RCC 7860 (cell line): ENCODE results near the gene TNFSF4.
"Not testable (repeated sequence)": the region's sequence is repeated elsewhere in the genome, so short reads cannot be mapped to it uniquely, and the experiment has no call there.

Source experiments
- DNase-seq: peaks from one replicate; pipeline ENCODE4 v3.0.0-alpha.2; 2015; ENCODE audit warnings: low spot score
- FAIRE-seq: peaks from 2 replicates; lab custom pipeline; 2012; peaks lifted over from hg19 to GRCh38; lab: Jason Lieb, UNC

TNFSF4 gene

GRCh38 chr1:173168941-173169340 lies 38.2 kb downstream of the TNFSF4 start:
- FAIRE-seq, result no peak

GRCh38 chr1:173164686-173165085 lies 42.4 kb downstream of the TNFSF4 start:
- DNase-seq, result no peak
- no peak for FAIRE-seq

More at GRCh38 chr1:173168941-173169340, 38.2 kb downstream of the TNFSF4 start:
- no peak for DNase-seq

GRCh38 chr1:173164178-173164577 lies 43.0 kb downstream of the TNFSF4 start:
- FAIRE-seq, result no peak

GRCh38 chr1:173163222-173163621 lies 43.9 kb downstream of the TNFSF4 start:
- DNase-seq (no peak), FAIRE-seq (no peak)

More at GRCh38 chr1:173164178-173164577, 43.0 kb downstream of the TNFSF4 start:
- no peak for DNase-seq

GRCh38 chr1:173162601-173163000 lies 44.5 kb downstream of the TNFSF4 start:
- no peak for FAIRE-seq
- DNase-seq, result no peak

GRCh38 chr1:173161510-173162221 lies 45.5 kb downstream of the TNFSF4 start:
- peak; percentile 83 for FAIRE-seq
- DNase-seq, result peak; percentile 47

GRCh38 chr1:173153964-173154363 lies 53.2 kb downstream of the TNFSF4 start:
- not testable (repeated sequence) for FAIRE-seq, DNase-seq

GRCh38 chr1:173153503-173153902 lies 53.6 kb downstream of the TNFSF4 start:
- no peak for DNase-seq
- no peak for FAIRE-seq

- DNase-seq (no peak), FAIRE-seq (no peak)
Measured at GRCh38 chr1:173152598-173152997, 54.5 kb downstream of the TNFSF4 start.

- DNase-seq, result no peak
Measured at GRCh38 chr1:173150795-173151194, 56.3 kb downstream of the TNFSF4 start.

GRCh38 chr1:173149887-173150286 lies 57.2 kb downstream of the TNFSF4 start:
- FAIRE-seq, result no peak
- DNase-seq, result no peak

More at GRCh38 chr1:173150795-173151194, 56.3 kb downstream of the TNFSF4 start:
- FAIRE-seq, result no peak

GRCh38 chr1:173148971-173149370 lies 58.2 kb downstream of the TNFSF4 start:
- FAIRE-seq, result no peak
- no peak for DNase-seq

GRCh38 chr1:173148545-173148944 lies 58.6 kb downstream of the TNFSF4 start:
- DNase-seq (no peak), FAIRE-seq (no peak)

GRCh38 chr1:173140733-173141132 lies 66.4 kb downstream of the TNFSF4 start:
- DNase-seq, result no peak
- no peak for FAIRE-seq

- FAIRE-seq (no peak), DNase-seq (no peak)
Measured at GRCh38 chr1:173139706-173140105, 67.4 kb downstream of the TNFSF4 start.

GRCh38 chr1:173137107-173137706 lies 69.9 kb downstream of the TNFSF4 start:
- DNase-seq, result no peak

GRCh38 chr1:173134800-173135199 lies 72.3 kb downstream of the TNFSF4 start:
- no peak for DNase-seq
- FAIRE-seq, result no peak

More at GRCh38 chr1:173137107-173137706, 69.9 kb downstream of the TNFSF4 start:
- no peak for FAIRE-seq

GRCh38 chr1:173134029-173134428 lies 73.1 kb downstream of the TNFSF4 start:
- FAIRE-seq (no peak), DNase-seq (no peak)
